Endothelial cell of umbilical vein (primary cell): ENCODE data around the gene PLEKHG2. TPM values are rescaled to one million over a fixed set of nuclear protein-coding genes. Genes with fewer than 3 reads are reported as not detected.

Source experiments
- BruUV-seq: library from RNA; stranded (reverse); fragments of 400-500 nt; replicated peaks from 2 replicates; lab custom pipeline; 2021; lab: Mats Ljungman, UMichigan
- CTCF ChIA-PET: fragments of 300-600, 350-600 bp; sonication (Branson Sonifier 250); formaldehyde crosslinking; loops from one replicate; lab custom pipeline; 2021; ENCODE audit warnings: antibody characterized with exemption, inconsistent platforms; lab: Charles Lee
- POLR2A ChIA-PET: fragments of 300-600, 350-600 bp; sonication (Branson Sonifier 250); formaldehyde crosslinking; loops from one replicate; lab custom pipeline; 2021; ENCODE audit warnings: antibody characterized with exemption, inconsistent platforms; lab: Charles Lee
- DNase-seq: peaks from one replicate; pipeline ENCODE4 v3.0.0-alpha.2; 2011; ENCODE audit warnings: low read depth, low spot score
- FAIRE-seq: peaks from 2 replicates; lab custom pipeline; 2011; peaks lifted over from hg19 to GRCh38; lab: Jason Lieb, UNC
- H2AFZ ChIP-seq: 2 replicates; pipeline ENCODE4 v1.6.0; 2012; ENCODE audit warnings: low read depth, low read length, control low read depth, inconsistent platforms
- H3K27ac ChIP-seq: 2 replicates; pipeline ENCODE4 v1.5.1; 2011; ENCODE audit warnings: low read depth, mild to moderate bottlenecking, control low read depth, low read length, moderate library complexity; ENCODE audit not compliant: insufficient read depth
- H3K27me3 ChIP-seq, 2 experiments: 2 replicates each; pipeline versions ENCODE4 v1.6.0 to v1.6.1; 2011; ENCODE audit warnings: low read length in 2 of 2, mixed read lengths in 1 of 2; ENCODE audit not compliant: control insufficient read depth in 2 of 2, insufficient read depth in 2 of 2
- H3K36me3 ChIP-seq, 2 experiments: 2 replicates in 1 of 2; 3 replicates in 1 of 2; pipeline ENCODE4 v1.5.1; 2011; ENCODE audit warnings: low read length in 2 of 2, mild to moderate bottlenecking in 1 of 2, moderate library complexity in 1 of 2; ENCODE audit not compliant: control insufficient read depth in 2 of 2, insufficient read depth in 2 of 2; ENCODE audit errors: extremely low read depth in 1 of 2
- H3K4me1 ChIP-seq: 3 replicates; pipeline ENCODE4 v1.5.1; 2011; ENCODE audit warnings: mild to moderate bottlenecking, low read length; ENCODE audit not compliant: control insufficient read depth, insufficient read depth; ENCODE audit errors: extremely low read depth
- H3K4me2 ChIP-seq: 2 replicates; pipeline ENCODE4 v1.6.1; 2011; ENCODE audit warnings: low read length, control low read depth, mixed read lengths; ENCODE audit not compliant: insufficient read depth
- H3K4me3 ChIP-seq, 3 experiments: fragments of 200-600 bp in 1 of 3; sonication (generic), shearing (Covaris generic) in 1 of 3; replicated peaks in 1 of 3; 2 replicates each; pipeline ENCODE4 v1.5.1; 2011 to 2016; ENCODE audit warnings: control low read depth in 3 of 3, low read length in 3 of 3, mild to moderate bottlenecking in 2 of 3, inconsistent platforms in 1 of 3, low read depth in 1 of 3, moderate library complexity in 1 of 3; ENCODE audit not compliant: insufficient read depth in 1 of 3
- H3K79me2 ChIP-seq: 2 replicates; pipeline ENCODE4 v1.6.0; 2012; ENCODE audit warnings: low read length, inconsistent platforms; ENCODE audit not compliant: control insufficient read depth, insufficient read depth
- H3K9ac ChIP-seq: replicated peaks from 2 replicates; pipeline ENCODE3; 2011; ENCODE audit warnings: low read length, control low read depth; ENCODE audit not compliant: insufficient read depth; ENCODE audit errors: extremely low read depth
- H3K9me1 ChIP-seq: replicated peaks from 3 replicates; pipeline ENCODE4 v1.6.0; 2011; ENCODE audit warnings: mild to moderate bottlenecking, low read length; ENCODE audit not compliant: control insufficient read depth, insufficient read depth; ENCODE audit errors: extremely low read depth
- H3K9me3 ChIP-seq: replicated peaks from 2 replicates; pipeline ENCODE4 v1.5.1; 2012; ENCODE audit warnings: low read length, inconsistent platforms; ENCODE audit not compliant: control insufficient read depth, insufficient read depth
- H4K20me1 ChIP-seq: replicated peaks from 2 replicates; pipeline ENCODE3; 2011; ENCODE audit warnings: mild to moderate bottlenecking, low read length; ENCODE audit not compliant: control insufficient read depth, insufficient read depth; ENCODE audit errors: extremely low read depth
- EZH2 ChIP-seq: IDR thresholded peaks from 2 replicates; pipeline ENCODE4 v1.6.1; 2012; ENCODE audit warnings: borderline replicate concordance, low read depth, mild to moderate bottlenecking, moderate library complexity, low read length, inconsistent platforms; ENCODE audit not compliant: severe bottlenecking
- FOS ChIP-seq: IDR thresholded peaks from 2 replicates; pipeline ENCODE4 v1.6.1; 2011; ENCODE audit warnings: mild to moderate bottlenecking, low read length, moderate library complexity, borderline replicate concordance; ENCODE audit not compliant: insufficient read depth
- GATA2 ChIP-seq: IDR thresholded peaks from 2 replicates; pipeline ENCODE4 v1.7.0; 2011; ENCODE audit warnings: low read depth, mild to moderate bottlenecking, moderate library complexity, mixed read lengths, low read length; ENCODE audit not compliant: insufficient read length, insufficient read depth
- JUN ChIP-seq: IDR thresholded peaks from 2 replicates; pipeline ENCODE4 v1.6.1; 2011; ENCODE audit warnings: borderline replicate concordance, low read depth; ENCODE audit not compliant: insufficient read length, insufficient read depth
- MYC ChIP-seq: IDR thresholded peaks from one replicate; pipeline ENCODE4 v1.6.1; 2011; ENCODE audit warnings: mild to moderate bottlenecking, low read depth, low read length
- POLR2A ChIP-seq: IDR thresholded peaks from 2 replicates; pipeline ENCODE4 v1.6.1; 2012; ENCODE audit warnings: low read depth, mild to moderate bottlenecking, control low read depth, low read length
- POLR2AphosphoS5 ChIP-seq: IDR thresholded peaks from 2 replicates; pipeline ENCODE4 v1.6.1; 2012; ENCODE audit warnings: low read depth, mild to moderate bottlenecking, control low read depth, low read length, moderate library complexity; ENCODE audit not compliant: insufficient read depth
- dilution Hi-C: fragments of 300-500 bp; cut with MboI; formaldehyde crosslinking; loops from one replicate; pipeline ENCODE4 v1.15.0; 2019; ENCODE audit warnings: low sequenced_read_pairs; ENCODE audit not compliant: extremely low pct_ligation_motif_present
- intact Hi-C: fragments of 100-400 bp; cut with micrococcal nuclease; formaldehyde crosslinking; loops from one replicate; pipeline ENCODE4 v1.10.0; 2022
- polyA plus RNA-seq, 4 experiments: library from polyadenylated mRNA; depleted of rRNA in 3 of 4; stranded (reverse) in 3 of 4; unstranded in 1 of 4; fragments of >200 nt; gene quantifications; 2 replicates each; pipeline versions ENCODE4 v1.2.1 to v1.2.3, GENCODE V29; 2011 to 2012; ENCODE audit warnings: missing spikeins in 1 of 4
- total RNA-seq: library from RNA; stranded (reverse); gene quantifications from 2 replicates; pipeline ENCODE4 v1.2.3, GENCODE V29; 2021
- TF ChIP-seq, protein P1 (sequence below), 2 donors: IDR thresholded peaks; 1 replicate in 1 of 2; 2 replicates in 1 of 2; pipeline ENCODE4 v1.5.1; 2011; ENCODE audit warnings: low read length in 2 of 2, mild to moderate bottlenecking in 2 of 2, moderate library complexity in 2 of 2, control low read depth in 1 of 2, inconsistent platforms in 1 of 2, low read depth in 1 of 2; ENCODE audit not compliant: insufficient read depth in 1 of 2; ENCODE audit errors: extremely low read depth in 1 of 2
- TF ChIP-seq, protein P2 (sequence below): IDR thresholded peaks from 2 replicates; pipeline ENCODE4 v1.6.1; 2011; ENCODE audit not compliant: insufficient read depth, insufficient read length

PLEKHG2 gene
- total and polyA plus RNA-seq, 2 donors (not counting 3 experiments of a cell fraction or from before 2014, with no cell fraction given), result 44.7 to 74.1 TPM

DNA sequence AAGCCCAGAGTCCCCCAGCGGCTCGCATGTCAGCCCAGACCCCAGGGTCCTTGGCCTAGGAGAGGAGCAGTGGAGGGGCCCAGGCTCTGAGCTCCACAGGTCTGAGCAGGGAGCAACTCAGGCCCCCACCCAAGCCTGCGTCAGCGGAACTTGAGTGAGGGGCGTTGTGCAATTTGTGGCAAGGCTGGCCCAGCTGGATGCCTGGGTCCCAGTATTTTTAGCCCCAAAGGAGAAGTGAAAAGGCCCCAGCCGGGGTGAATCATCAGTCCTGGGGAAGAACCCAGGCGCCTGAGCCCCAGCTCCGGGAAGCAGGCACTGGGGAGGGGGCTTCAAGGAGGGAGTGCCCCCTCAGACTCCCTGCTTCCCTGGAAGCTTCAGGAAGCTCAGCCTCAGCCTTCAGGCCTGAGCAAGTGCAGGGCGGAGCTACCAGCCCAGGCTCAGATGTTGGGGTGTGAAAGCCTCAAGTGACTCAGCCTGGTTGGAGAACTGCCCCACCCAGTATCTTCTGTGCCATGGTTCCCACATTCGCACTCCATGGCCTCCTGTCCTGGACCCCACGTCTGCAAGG lies 14.1 kb upstream of the PLEKHG2 start:
- ChIA-PET CTCF (interaction anchor here (0.5 to 4.5 kb wide), 20 partner anchors 9 to 465 kb away, joined by 3 to 147 read pairs (median 3); partner anchors contain the start of genes EID2B, PLEKHG2, RPS16 and SAMD4B), POLR2A (interaction anchor here (1.0 to 1.2 kb wide), 2 partner anchors 9 to 13 kb away, joined by 8 to 10 read pairs; partner anchors contain the start of gene ZFP36)
- Histone ChIP-seq H3K27ac (no peak overlapping the region), H3K4me1 (peaks cover 14% of the 10 kb centered on the region), H3K27me3 (no peaks in the 10 kb centered on the region), H3K79me2 (no peaks in the 10 kb centered on the region), H3K9me1 (no peaks in the 10 kb centered on the region), H3K9ac (no peak overlapping the region), H4K20me1 (no peaks in the 10 kb centered on the region), H3K4me2 (no peak overlapping the region), H2AFZ (no peak overlapping the region), H3K36me3 (peaks cover 0 to 15% of the 10 kb centered on the region in 2 experiments), H3K9me3 (no peaks in the 10 kb centered on the region), H3K4me3 (no peak overlapping the region)
- FAIRE-seq, result no peak
- dilution Hi-C loops (no loop called here), intact Hi-C loops (no loop called here)
- BruUV-seq, result no TSS peak
- DNase-seq, result no peak
- TF ChIP-seq MYC (no peak), EZH2 (no peak), GATA2 (no peak), POLR2AphosphoS5 (no peak), JUN (no peak), POLR2A (no peak), FOS (no peak)
- TF ChIP-seq, protein P1, sequence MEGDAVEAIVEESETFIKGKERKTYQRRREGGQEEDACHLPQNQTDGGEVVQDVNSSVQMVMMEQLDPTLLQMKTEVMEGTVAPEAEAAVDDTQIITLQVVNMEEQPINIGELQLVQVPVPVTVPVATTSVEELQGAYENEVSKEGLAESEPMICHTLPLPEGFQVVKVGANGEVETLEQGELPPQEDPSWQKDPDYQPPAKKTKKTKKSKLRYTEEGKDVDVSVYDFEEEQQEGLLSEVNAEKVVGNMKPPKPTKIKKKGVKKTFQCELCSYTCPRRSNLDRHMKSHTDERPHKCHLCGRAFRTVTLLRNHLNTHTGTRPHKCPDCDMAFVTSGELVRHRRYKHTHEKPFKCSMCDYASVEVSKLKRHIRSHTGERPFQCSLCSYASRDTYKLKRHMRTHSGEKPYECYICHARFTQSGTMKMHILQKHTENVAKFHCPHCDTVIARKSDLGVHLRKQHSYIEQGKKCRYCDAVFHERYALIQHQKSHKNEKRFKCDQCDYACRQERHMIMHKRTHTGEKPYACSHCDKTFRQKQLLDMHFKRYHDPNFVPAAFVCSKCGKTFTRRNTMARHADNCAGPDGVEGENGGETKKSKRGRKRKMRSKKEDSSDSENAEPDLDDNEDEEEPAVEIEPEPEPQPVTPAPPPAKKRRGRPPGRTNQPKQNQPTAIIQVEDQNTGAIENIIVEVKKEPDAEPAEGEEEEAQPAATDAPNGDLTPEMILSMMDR (IDR thresholded peaks at IDR 0.05; ENCODE audit: extremely low read depth in 1 of 2, insufficient read depth in 1 of 2, low read depth in 1 of 2, low read length in 2 of 2), result no peak
- TF ChIP-seq, protein P2, sequence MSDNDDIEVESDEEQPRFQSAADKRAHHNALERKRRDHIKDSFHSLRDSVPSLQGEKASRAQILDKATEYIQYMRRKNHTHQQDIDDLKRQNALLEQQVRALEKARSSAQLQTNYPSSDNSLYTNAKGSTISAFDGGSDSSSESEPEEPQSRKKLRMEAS, result no peak
